C4-2B (cell line): ENCODE results near the gene SAGE1.

Source experiments
- ZFX ChIP-seq: fragments of 450-650 bp; IDR thresholded peaks from 2 replicates; pipeline ENCODE4 v1.6.1; 2017
- TF ChIP-seq, protein P1 (sequence below): fragments of 450-650 bp; conservative IDR thresholded peaks from 2 replicates; pipeline ENCODE4 v1.5.1; 2017; ENCODE audit warnings: mild to moderate bottlenecking

DNA sequence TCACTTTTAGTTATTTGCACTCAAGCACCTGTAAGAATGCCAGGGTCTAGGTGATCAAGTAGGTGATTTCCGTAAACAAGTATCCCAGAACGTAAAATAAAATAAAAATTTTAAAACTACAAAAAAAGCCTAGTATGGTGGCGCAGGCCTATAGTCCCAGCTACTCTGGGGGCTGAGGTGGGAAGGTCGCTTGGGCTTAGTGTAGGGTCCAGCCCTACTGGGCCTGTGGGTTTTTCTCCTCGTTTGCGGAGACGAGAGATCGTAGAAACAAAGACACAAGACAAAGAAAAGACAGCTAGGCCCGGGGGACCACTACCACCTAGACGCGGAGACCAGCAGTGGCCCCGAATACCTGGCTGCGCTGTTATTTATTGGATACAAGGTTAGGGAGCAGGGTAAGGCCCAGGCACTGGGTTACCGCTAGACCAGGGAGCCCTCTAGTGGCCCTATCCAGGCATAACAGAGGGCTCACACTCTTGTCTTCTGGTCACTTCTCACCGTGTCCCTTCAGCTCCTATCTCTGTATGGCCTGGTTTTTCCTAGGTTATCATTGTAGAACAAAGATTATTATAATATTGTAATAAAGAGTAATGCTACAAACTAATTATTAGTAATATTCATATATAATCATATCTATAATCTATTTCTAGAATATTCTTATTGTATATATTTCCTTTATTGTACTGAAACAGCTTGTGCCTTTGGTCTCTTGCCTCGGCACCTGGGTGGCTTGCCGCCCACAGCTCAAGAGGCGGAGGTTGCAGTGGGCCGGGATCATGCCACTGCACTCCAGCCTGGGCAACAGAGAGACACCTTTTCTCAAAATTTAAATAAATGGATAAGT, 38.4 kb downstream of the SAGE1 start:
- TF ChIP-seq, protein P1, sequence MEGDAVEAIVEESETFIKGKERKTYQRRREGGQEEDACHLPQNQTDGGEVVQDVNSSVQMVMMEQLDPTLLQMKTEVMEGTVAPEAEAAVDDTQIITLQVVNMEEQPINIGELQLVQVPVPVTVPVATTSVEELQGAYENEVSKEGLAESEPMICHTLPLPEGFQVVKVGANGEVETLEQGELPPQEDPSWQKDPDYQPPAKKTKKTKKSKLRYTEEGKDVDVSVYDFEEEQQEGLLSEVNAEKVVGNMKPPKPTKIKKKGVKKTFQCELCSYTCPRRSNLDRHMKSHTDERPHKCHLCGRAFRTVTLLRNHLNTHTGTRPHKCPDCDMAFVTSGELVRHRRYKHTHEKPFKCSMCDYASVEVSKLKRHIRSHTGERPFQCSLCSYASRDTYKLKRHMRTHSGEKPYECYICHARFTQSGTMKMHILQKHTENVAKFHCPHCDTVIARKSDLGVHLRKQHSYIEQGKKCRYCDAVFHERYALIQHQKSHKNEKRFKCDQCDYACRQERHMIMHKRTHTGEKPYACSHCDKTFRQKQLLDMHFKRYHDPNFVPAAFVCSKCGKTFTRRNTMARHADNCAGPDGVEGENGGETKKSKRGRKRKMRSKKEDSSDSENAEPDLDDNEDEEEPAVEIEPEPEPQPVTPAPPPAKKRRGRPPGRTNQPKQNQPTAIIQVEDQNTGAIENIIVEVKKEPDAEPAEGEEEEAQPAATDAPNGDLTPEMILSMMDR: peak; percentile 78
- TF ChIP-seq ZFX: no peak
